ENCODE measurements around the gene RAPGEF4. TPM values are rescaled to one million over a fixed set of nuclear protein-coding genes. Genes with fewer than 3 reads are reported as not detected.

The RAPGEF4 gene
- total and polyA plus RNA-seq, 9 of the 15 experiments (the other 6 are each of a cell fraction or from before 2014, with no cell fraction given): 0.04 to 0.33 (median 0.13) TPM; not detected in 6

GRCh38 chr2:172905937-172906811 is 170.5 kb downstream of the RAPGEF4 start:
- in situ Hi-C loops (cut with MboI): no loop called here

More at GRCh38 chr2:172905937-172906811, 170.5 kb downstream of the RAPGEF4 start:
- ChIA-PET CTCF (ENCODE audit: low intra/inter-chr PET ratio) (no interaction called here), POLR2A (interaction anchor here (1.0 kb wide), 1 partner anchor 581 kb away, joined by 3 read pairs; no protein-coding TSS in a partner anchor)
- H3K4me2 ChIP-seq (ENCODE audit: insufficient read depth, low read length): no peak overlapping the region
- peaks cover 3 to 18% of the 10 kb centered on the region in 2 experiments; a peak in 3 of 5 replicates for H3K27me3 ChIP-seq (ENCODE audit: control insufficient read depth in 2 of 2, insufficient read depth in 2 of 2, low read length in 2 of 2)
- no peaks in the 10 kb centered on the region for H3K9me3 ChIP-seq (replicated peaks; ENCODE audit: control insufficient read depth, insufficient read depth, low read depth, low read length)
- no peaks in the 10 kb centered on the region for H3K9me1 ChIP-seq (ENCODE audit: control insufficient read depth, insufficient read depth, low read length)
- H3K79me2 ChIP-seq (ENCODE audit: control insufficient read depth, insufficient read depth, low read length): no peaks in the 10 kb centered on the region
- TF ChIP-seq HMG20B (CRISPR knock-in tag; IDR thresholded peaks at IDR 0.05): no peak
- TF ChIP-seq ZNF444 (CRISPR knock-in tag; IDR thresholded peaks at IDR 0.05): no peak
- TF ChIP-seq STAG1 (CRISPR knock-in tag; IDR thresholded peaks at IDR 0.05; ENCODE audit: borderline replicate concordance): no peak
- no peak for TF ChIP-seq ZNF696 (CRISPR knock-in tag; conservative IDR thresholded peaks at IDR 0.05)
- no peak for TF ChIP-seq SMARCA4 (IDR thresholded peaks at IDR 0.05)
- TF ChIP-seq, protein P1, sequence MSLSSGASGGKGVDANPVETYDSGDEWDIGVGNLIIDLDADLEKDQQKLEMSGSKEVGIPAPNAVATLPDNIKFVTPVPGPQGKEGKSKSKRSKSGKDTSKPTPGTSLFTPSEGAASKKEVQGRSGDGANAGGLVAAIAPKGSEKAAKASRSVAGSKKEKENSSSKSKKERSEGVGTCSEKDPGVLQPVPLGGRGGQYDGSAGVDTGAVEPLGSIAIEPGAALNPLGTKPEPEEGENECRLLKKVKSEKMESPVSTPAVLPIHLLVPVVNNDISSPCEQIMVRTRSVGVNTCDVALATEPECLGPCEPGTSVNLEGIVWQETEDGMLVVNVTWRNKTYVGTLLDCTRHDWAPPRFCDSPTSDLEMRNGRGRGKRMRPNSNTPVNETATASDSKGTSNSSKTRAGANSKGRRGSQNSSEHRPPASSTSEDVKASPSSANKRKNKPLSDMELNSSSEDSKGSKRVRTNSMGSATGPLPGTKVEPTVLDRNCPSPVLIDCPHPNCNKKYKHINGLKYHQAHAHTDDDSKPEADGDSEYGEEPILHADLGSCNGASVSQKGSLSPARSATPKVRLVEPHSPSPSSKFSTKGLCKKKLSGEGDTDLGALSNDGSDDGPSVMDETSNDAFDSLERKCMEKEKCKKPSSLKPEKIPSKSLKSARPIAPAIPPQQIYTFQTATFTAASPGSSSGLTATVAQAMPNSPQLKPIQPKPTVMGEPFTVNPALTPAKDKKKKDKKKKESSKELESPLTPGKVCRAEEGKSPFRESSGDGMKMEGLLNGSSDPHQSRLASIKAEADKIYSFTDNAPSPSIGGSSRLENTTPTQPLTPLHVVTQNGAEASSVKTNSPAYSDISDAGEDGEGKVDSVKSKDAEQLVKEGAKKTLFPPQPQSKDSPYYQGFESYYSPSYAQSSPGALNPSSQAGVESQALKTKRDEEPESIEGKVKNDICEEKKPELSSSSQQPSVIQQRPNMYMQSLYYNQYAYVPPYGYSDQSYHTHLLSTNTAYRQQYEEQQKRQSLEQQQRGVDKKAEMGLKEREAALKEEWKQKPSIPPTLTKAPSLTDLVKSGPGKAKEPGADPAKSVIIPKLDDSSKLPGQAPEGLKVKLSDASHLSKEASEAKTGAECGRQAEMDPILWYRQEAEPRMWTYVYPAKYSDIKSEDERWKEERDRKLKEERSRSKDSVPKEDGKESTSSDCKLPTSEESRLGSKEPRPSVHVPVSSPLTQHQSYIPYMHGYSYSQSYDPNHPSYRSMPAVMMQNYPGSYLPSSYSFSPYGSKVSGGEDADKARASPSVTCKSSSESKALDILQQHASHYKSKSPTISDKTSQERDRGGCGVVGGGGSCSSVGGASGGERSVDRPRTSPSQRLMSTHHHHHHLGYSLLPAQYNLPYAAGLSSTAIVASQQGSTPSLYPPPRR (CRISPR knock-in tag; IDR thresholded peaks at IDR 0.05; ENCODE audit: borderline replicate concordance): no peak
- no peak overlapping the region for H3K4me3 ChIP-seq
- H3K27ac ChIP-seq (ENCODE audit: extremely low read depth, low read depth, low read length): no peak overlapping the region
- no peak for ATAC-seq
- no peak for DNase-seq (ENCODE audit: extremely low read depth in 1 of 4, low spot score in 3 of 4)
- no peaks in the 10 kb centered on the region for H3K36me3 ChIP-seq (ENCODE audit: control insufficient read depth, insufficient read depth, low read length)
- H4K20me1 ChIP-seq (replicated peaks; ENCODE audit: control insufficient read depth, insufficient read depth, low read length): no peaks in the 10 kb centered on the region
- BruUV-seq (replicated peaks): no TSS peak
- no peak overlapping the region for H3K9ac ChIP-seq (ENCODE audit: insufficient read depth in 1 of 2, low read depth in 2 of 2, low read length in 2 of 2)
- intact Hi-C loops (cut with micrococcal nuclease): no loop called here
- H2AFZ ChIP-seq (ENCODE audit: low read depth, low read length): no peak overlapping the region
- no peak for FAIRE-seq
- no peaks in the 10 kb centered on the region for H3K4me1 ChIP-seq (replicated peaks in 1 of 2; ENCODE audit: control insufficient read depth in 2 of 2, insufficient read depth in 2 of 2, low read length in 2 of 2)
- WGBS (ENCODE audit: insufficient coverage, low coverage, missing lambda C conversion rate): 0% methylated on average over 3 of the region's 3 CpGs

All from K562 (cell line).